ENCODE measurements around the gene MFN2. TPM values are rescaled to one million over a fixed set of nuclear protein-coding genes. Genes with fewer than 3 reads are reported as not detected.

Gene MFN2
- total RNA-seq, 4 donors from 2014 or later, result 104 to 125 (median 111) TPM

- 93 to 96% methylated on average over 3 of the region's 3 CpGs for WGBS, 2 donors
- intact Hi-C loops (cut with DNase I; ENCODE audit: low total_unique reads), result no loop called here
- TF ChIP-seq POLR2A (IDR thresholded peaks at IDR 0.05), result no peak
- TF ChIP-seq, protein P1, sequence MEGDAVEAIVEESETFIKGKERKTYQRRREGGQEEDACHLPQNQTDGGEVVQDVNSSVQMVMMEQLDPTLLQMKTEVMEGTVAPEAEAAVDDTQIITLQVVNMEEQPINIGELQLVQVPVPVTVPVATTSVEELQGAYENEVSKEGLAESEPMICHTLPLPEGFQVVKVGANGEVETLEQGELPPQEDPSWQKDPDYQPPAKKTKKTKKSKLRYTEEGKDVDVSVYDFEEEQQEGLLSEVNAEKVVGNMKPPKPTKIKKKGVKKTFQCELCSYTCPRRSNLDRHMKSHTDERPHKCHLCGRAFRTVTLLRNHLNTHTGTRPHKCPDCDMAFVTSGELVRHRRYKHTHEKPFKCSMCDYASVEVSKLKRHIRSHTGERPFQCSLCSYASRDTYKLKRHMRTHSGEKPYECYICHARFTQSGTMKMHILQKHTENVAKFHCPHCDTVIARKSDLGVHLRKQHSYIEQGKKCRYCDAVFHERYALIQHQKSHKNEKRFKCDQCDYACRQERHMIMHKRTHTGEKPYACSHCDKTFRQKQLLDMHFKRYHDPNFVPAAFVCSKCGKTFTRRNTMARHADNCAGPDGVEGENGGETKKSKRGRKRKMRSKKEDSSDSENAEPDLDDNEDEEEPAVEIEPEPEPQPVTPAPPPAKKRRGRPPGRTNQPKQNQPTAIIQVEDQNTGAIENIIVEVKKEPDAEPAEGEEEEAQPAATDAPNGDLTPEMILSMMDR (IDR thresholded peaks at IDR 0.05), result no peak
- no peak for DNase-seq (ENCODE audit: low spot score in 2 of 2)
- no peak overlapping the region for H3K4me3 ChIP-seq (ENCODE audit: low read depth, poor library complexity, severe bottlenecking)
These were observed 80.3 kb downstream of the MFN2 start for GRCh38 chr1:12060500-12060899.

Small RNA genes lying within 50 kb of the gene (microRNA-seq; reads per million reads assigned to microRNA genes)
- 0 to 0.68 reads per million in 2 donors for gene MIR6729 (ENCODE audit: borderline number of aligned reads in 1 of 2, borderline replicate concordance in 2 of 2)

Other genes with a start within 250 kb of the MFN2 start
- 10 to 100 TPM; 26.3 to 62.3 (median 40.2) TPM for gene AGTRAP, start 244.3 kb upstream of the MFN2 start, total RNA-seq
- gene C1orf167, start 218.3 kb upstream of the MFN2 start, total RNA-seq, result 1 to 10 TPM in 2 of 4 donors, not detected in 2; 1.6 to 2.8 TPM
- 10 to 100 TPM; 25.9 to 41.8 (median 33.0) TPM for gene MTHFR, start 174.5 kb upstream of the MFN2 start, total RNA-seq
- gene CLCN6, start 174.3 kb upstream of the MFN2 start, total RNA-seq, result 10 to 100 TPM in 2 of 4 donors, 1 to 10 TPM in 2; 7.0 to 12.4 (median 10.9) TPM
- gene NPPA, start 132.7 kb upstream of the MFN2 start, total RNA-seq, result not detected
- gene NPPB, start 121.5 kb upstream of the MFN2 start, total RNA-seq, result not detected
- 100 to 1,000 TPM in 3 of 4 donors, 10 to 100 TPM in 1; 93.7 to 115 (median 103) TPM for gene KIAA2013, start 54.0 kb upstream of the MFN2 start, total RNA-seq
- 10 to 100 TPM; 26.5 to 54.0 (median 41.3) TPM for gene PLOD1, start 45.7 kb upstream of the MFN2 start, total RNA-seq
- 10 to 100 TPM; 27.3 to 33.2 (median 30.1) TPM for gene MIIP, start 39.1 kb downstream of the MFN2 start, total RNA-seq
- 1 to 10 TPM in 3 of 4 donors, under 1 TPM in 1; 0.72 to 4.1 (median 1.9) TPM for gene TNFRSF8, start 82.9 kb downstream of the MFN2 start, total RNA-seq
- gene TNFRSF1B, start 186.5 kb downstream of the MFN2 start, total RNA-seq, result 10 to 100 TPM in 3 of 4 donors, 1 to 10 TPM in 1; 8.5 to 33.1 (median 16.3) TPM
- gene VPS13D, start 249.6 kb downstream of the MFN2 start, total RNA-seq, result 100 to 1,000 TPM in 3 of 4 donors, 10 to 100 TPM in 1; 96.5 to 200 (median 116) TPM